Lower leg skin (tissue), 4 donors: ENCODE results near the gene HNRNPC. TPM values are rescaled to one million over a fixed set of nuclear protein-coding genes. Genes with fewer than 3 reads are reported as not detected.

Source experiments
- DNase-seq, 2 donors: peaks; one replicate each; pipeline ENCODE4 v3.0.0-alpha.2; 2019; ENCODE audit warnings: low spot score in 2 of 2
- H3K4me3 ChIP-seq: fragments of 200-600 bp; sonication (generic); 2 replicates; pipeline ENCODE4 v1.5.1; 2017; ENCODE audit warnings: mild to moderate bottlenecking, low read depth; ENCODE audit not compliant: poor library complexity, severe bottlenecking
- CTCF ChIP-seq, 3 donors: fragments of 450-650 bp; IDR thresholded peaks; one replicate each; pipeline ENCODE4 v1.5.1; 2016; ENCODE audit warnings: antibody characterized with exemption in 3 of 3, mild to moderate bottlenecking in 3 of 3, moderate library complexity in 2 of 3
- POLR2A ChIP-seq, 2 donors: fragments of 450-650 bp; IDR thresholded peaks; one replicate each; pipeline ENCODE4 v1.6.1; 2016 to 2017; ENCODE audit warnings: antibody characterized with exemption in 2 of 2, mild to moderate bottlenecking in 1 of 2, moderate library complexity in 1 of 2
- WGBS, 2 donors: methylation state at CpG; one replicate each; pipeline ENCODE4 v1.1.5; 2018; 5-methylcytosine and 5-hydroxymethylcytosine counted together
- intact Hi-C: fragments of 100-400 bp; cut with DNase I; formaldehyde crosslinking; loops from one replicate; pipeline ENCODE4 v1.15.0; 2023; ENCODE audit warnings: low total_unique reads
- total RNA-seq, 4 donors: library from RNA; depleted of rRNA; stranded (reverse); fragments of >200 nt; gene quantifications; one replicate each; pipeline ENCODE4 v1.1.0, GENCODE V29; 2016

The HNRNPC gene
- total RNA-seq, 4 donors from 2014 or later: 312 to 425 (median 376) TPM

GRCh38 chr14:21163871-21164291 is 105.4 kb downstream of the HNRNPC start:
- intact Hi-C loops: no loop called here
- DNase-seq: no peak
- TF ChIP-seq CTCF (IDR thresholded peaks at IDR 0.05): no peak
- 47 to 53% methylated on average over 4 of the region's 4 CpGs for WGBS, 2 donors
- H3K4me3 ChIP-seq: no peak overlapping the region

- intact Hi-C loops: no loop called here
- DNase-seq: no peak
- TF ChIP-seq POLR2A (IDR thresholded peaks at IDR 0.05) (no peak), CTCF (IDR thresholded peaks at IDR 0.05) (no peak)
- WGBS, 2 donors: 68 to 85% methylated on average over 5 of the region's 5 CpGs
- no peak overlapping the region for H3K4me3 ChIP-seq
These were observed 107.2 kb downstream of the HNRNPC start for GRCh38 chr14:21162081-21162480.

GRCh38 chr14:21160061-21160610 is 109.1 kb downstream of the HNRNPC start:
- intact Hi-C loops: no loop called here
- no peak for DNase-seq
- 78 to 80% methylated on average over 4 of the region's 4 CpGs for WGBS, 2 donors
- H3K4me3 ChIP-seq: no peak overlapping the region
- no peak for TF ChIP-seq CTCF (IDR thresholded peaks at IDR 0.05)
- TF ChIP-seq POLR2A (IDR thresholded peaks at IDR 0.05): no peak

Other genes with a start within 250 kb of the HNRNPC start
- gene NDRG2, start 244.4 kb downstream of the HNRNPC start, total RNA-seq: 100 to 1,000 TPM; 186 to 475 (median 282) TPM
- under 1 TPM in 1 of 4 donors, not detected in 3; 0.71 TPM for gene TPPP2, start 239.2 kb downstream of the HNRNPC start, total RNA-seq
- not detected for gene RNASE13, start 234.6 kb downstream of the HNRNPC start, total RNA-seq
- gene RNASE7, start 227.1 kb downstream of the HNRNPC start, total RNA-seq: 10 to 100 TPM; 34.1 to 83.3 (median 47.8) TPM
- gene RNASE8, start 211.6 kb downstream of the HNRNPC start, total RNA-seq: not detected
- 10 to 100 TPM in 3 of 4 donors, 1 to 10 TPM in 1; 7.5 to 21.2 (median 14.4) TPM for gene ARHGEF40, start 199.1 kb downstream of the HNRNPC start, total RNA-seq
- gene ZNF219, start 170.8 kb downstream of the HNRNPC start, total RNA-seq: 10 to 100 TPM; 56.9 to 89.9 (median 82.2) TPM
- gene TMEM253, start 168.4 kb downstream of the HNRNPC start, total RNA-seq: 1 to 10 TPM in 1 of 4 donors, under 1 TPM in 1, not detected in 2; 0.39 to 1.0 TPM
- gene OR5AU1, start 113.4 kb downstream of the HNRNPC start, total RNA-seq: under 1 TPM in 1 of 4 donors, not detected in 3; 0.17 TPM
- gene RPGRIP1, start 10.6 kb upstream of the HNRNPC start, total RNA-seq: 1 to 10 TPM in 1 of 4 donors, under 1 TPM in 1, not detected in 2; 0.21 to 2.6 TPM
- gene SUPT16H, start 114.6 kb upstream of the HNRNPC start, total RNA-seq: 10 to 100 TPM; 35.7 to 50.3 (median 45.8) TPM
- gene CHD8, start 186.7 kb upstream of the HNRNPC start, total RNA-seq: 10 to 100 TPM; 78.4 to 98.6 (median 97.0) TPM
- 10 to 100 TPM; 11.3 to 19.9 (median 15.4) TPM for gene RAB2B, start 207.5 kb upstream of the HNRNPC start, total RNA-seq
- gene TOX4, start 207.8 kb upstream of the HNRNPC start, total RNA-seq: 10 to 100 TPM; 69.8 to 94.9 (median 75.7) TPM
- gene METTL3, start 241.9 kb upstream of the HNRNPC start, total RNA-seq: 10 to 100 TPM; 33.4 to 60.0 (median 39.8) TPM